Tibial nerve (tissue), 4 donors: Measurements from ENCODE around the gene NAT8L.

Source experiments
- EP300 ChIP-seq, 2 donors: sonication (generic); formaldehyde crosslinking; IDR thresholded peaks; one replicate each; pipeline ENCODE4 v1.6.1; 2017; ENCODE audit warnings: antibody characterized with exemption in 2 of 2, mild to moderate bottlenecking in 1 of 2
- TF ChIP-seq, protein P1 (sequence below), 5 experiments: fragments of 200-600 bp in 3 of 5; fragments of 450-650 bp in 2 of 5; sonication (generic) in 3 of 5; IDR thresholded peaks; one replicate each; pipeline ENCODE4 v1.5.1; 2016 to 2019; ENCODE audit warnings: antibody characterized with exemption in 5 of 5, mild to moderate bottlenecking in 3 of 5, moderate library complexity in 2 of 5

DNA sequence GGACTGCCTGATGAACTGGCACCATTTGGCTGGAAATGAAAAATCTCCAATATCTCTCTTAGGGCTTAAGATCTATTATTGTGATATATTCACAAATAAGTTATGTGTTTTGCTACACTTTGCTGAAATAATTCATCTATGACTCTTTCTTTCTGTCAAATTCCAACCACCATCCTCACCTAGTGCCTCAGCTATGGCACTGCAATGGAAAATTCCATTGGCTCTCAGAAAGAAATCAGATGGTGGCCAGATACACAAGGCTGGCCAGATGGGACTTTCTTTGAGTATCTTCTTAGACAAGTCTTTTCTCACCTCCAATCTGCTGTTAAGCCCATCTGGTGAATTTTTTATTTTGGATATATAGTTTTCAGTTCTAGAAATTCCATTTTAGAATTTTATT is 28.0 kb downstream of the NAT8L start:
- TF ChIP-seq, protein P1, sequence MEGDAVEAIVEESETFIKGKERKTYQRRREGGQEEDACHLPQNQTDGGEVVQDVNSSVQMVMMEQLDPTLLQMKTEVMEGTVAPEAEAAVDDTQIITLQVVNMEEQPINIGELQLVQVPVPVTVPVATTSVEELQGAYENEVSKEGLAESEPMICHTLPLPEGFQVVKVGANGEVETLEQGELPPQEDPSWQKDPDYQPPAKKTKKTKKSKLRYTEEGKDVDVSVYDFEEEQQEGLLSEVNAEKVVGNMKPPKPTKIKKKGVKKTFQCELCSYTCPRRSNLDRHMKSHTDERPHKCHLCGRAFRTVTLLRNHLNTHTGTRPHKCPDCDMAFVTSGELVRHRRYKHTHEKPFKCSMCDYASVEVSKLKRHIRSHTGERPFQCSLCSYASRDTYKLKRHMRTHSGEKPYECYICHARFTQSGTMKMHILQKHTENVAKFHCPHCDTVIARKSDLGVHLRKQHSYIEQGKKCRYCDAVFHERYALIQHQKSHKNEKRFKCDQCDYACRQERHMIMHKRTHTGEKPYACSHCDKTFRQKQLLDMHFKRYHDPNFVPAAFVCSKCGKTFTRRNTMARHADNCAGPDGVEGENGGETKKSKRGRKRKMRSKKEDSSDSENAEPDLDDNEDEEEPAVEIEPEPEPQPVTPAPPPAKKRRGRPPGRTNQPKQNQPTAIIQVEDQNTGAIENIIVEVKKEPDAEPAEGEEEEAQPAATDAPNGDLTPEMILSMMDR (IDR thresholded peaks at IDR 0.05) = no peak
- TF ChIP-seq EP300 (IDR thresholded peaks at IDR 0.05) = no peak
